NT2/D1 (cell line): ENCODE measurements around the gene KMT5B.

Experiments used
- DNase-seq: peaks from one replicate; pipeline ENCODE4 v3.0.0-alpha.2; 2011; ENCODE audit warnings: low read depth, low spot score
- H3K27me3 ChIP-seq: 2 replicates; pipeline ENCODE4 v1.6.0; 2011; ENCODE audit warnings: mild to moderate bottlenecking; ENCODE audit not compliant: insufficient read length, insufficient read depth
- H3K36me3 ChIP-seq: 2 replicates; pipeline ENCODE4 v1.6.1; 2011; ENCODE audit warnings: mild to moderate bottlenecking, low read length, mixed read lengths; ENCODE audit not compliant: insufficient read depth, insufficient read length
- H3K4me1 ChIP-seq: 2 replicates; pipeline ENCODE4 v1.5.1; 2011; ENCODE audit not compliant: insufficient read depth, insufficient read length
- H3K4me3 ChIP-seq: 2 replicates; pipeline ENCODE4 v1.5.1; 2011; ENCODE audit warnings: low read depth; ENCODE audit not compliant: insufficient read length
- H3K9ac ChIP-seq: 2 replicates; pipeline ENCODE4 v1.6.0; 2011; ENCODE audit warnings: low read depth; ENCODE audit not compliant: insufficient read length
- H3K9me3 ChIP-seq: 2 replicates; pipeline ENCODE4 v1.5.1; 2011; ENCODE audit warnings: mild to moderate bottlenecking, low read length; ENCODE audit not compliant: insufficient read depth
- SUZ12 ChIP-seq: IDR thresholded peaks from 2 replicates; pipeline ENCODE4 v1.6.1; 2011; ENCODE audit not compliant: insufficient read length, insufficient read depth; ENCODE audit errors: extremely low read depth
- YY1 ChIP-seq: IDR thresholded peaks from 2 replicates; pipeline ENCODE4 v1.6.1; 2011; ENCODE audit not compliant: insufficient read length, insufficient read depth
- ZNF274 ChIP-seq: IDR thresholded peaks from 2 replicates; pipeline ENCODE4 v1.6.1; 2011; ENCODE audit warnings: mild to moderate bottlenecking, low read depth, low read length

Gene KMT5B

GRCh38 chr11:68193018-68193417 is 20.1 kb downstream of the KMT5B start:
- no peak for TF ChIP-seq ZNF274
- TF ChIP-seq YY1: no peak
- no peak for TF ChIP-seq SUZ12
- Histone ChIP-seq H3K4me3 (no peak overlapping the region), H3K27me3 (no peaks in the 10 kb centered on the region), H3K9ac (no peak overlapping the region), H3K9me3 (no peaks in the 10 kb centered on the region), H3K4me1 (no peaks in the 10 kb centered on the region), H3K36me3 (peaks cover 5% of the 10 kb centered on the region)
- DNase-seq: no peak

GRCh38 chr11:68191661-68192579 is 21.2 kb downstream of the KMT5B start:
- Histone ChIP-seq H3K27me3 (no peaks in the 10 kb centered on the region), H3K4me3 (no peak overlapping the region), H3K9ac (no peak overlapping the region), H3K9me3 (no peaks in the 10 kb centered on the region), H3K36me3 (peaks cover 11% of the 10 kb centered on the region), H3K4me1 (no peaks in the 10 kb centered on the region)
- no peak for DNase-seq
- TF ChIP-seq YY1 (no peak), SUZ12 (no peak), ZNF274 (no peak)

GRCh38 chr11:68189888-68190287 is 23.2 kb downstream of the KMT5B start:
- Histone ChIP-seq H3K9me3 (no peaks in the 10 kb centered on the region), H3K9ac (no peak overlapping the region), H3K4me1 (no peaks in the 10 kb centered on the region), H3K36me3 (peaks cover 25% of the 10 kb centered on the region), H3K4me3 (no peak overlapping the region), H3K27me3 (no peaks in the 10 kb centered on the region)
- TF ChIP-seq SUZ12: no peak
- no peak for TF ChIP-seq ZNF274
- TF ChIP-seq YY1: no peak
- no peak for DNase-seq

- Histone ChIP-seq H3K9ac (no peak overlapping the region), H3K27me3 (no peaks in the 10 kb centered on the region), H3K9me3 (no peaks in the 10 kb centered on the region), H3K4me1 (no peaks in the 10 kb centered on the region), H3K36me3 (peaks cover 31% of the 10 kb centered on the region), H3K4me3 (no peak overlapping the region)
- TF ChIP-seq SUZ12 (no peak), YY1 (no peak), ZNF274 (no peak)
- DNase-seq: no peak
Measured at GRCh38 chr11:68189082-68189481, 24.0 kb downstream of the KMT5B start.

- Histone ChIP-seq H3K4me3 (no peak overlapping the region), H3K36me3 (peaks cover 41% of the 10 kb centered on the region), H3K9me3 (no peaks in the 10 kb centered on the region), H3K27me3 (no peaks in the 10 kb centered on the region), H3K4me1 (no peaks in the 10 kb centered on the region), H3K9ac (no peak overlapping the region)
- TF ChIP-seq ZNF274 (no peak), SUZ12 (no peak), YY1 (no peak)
- DNase-seq: peak; percentile 62
Measured at GRCh38 chr11:68186061-68186460, 27.0 kb downstream of the KMT5B start.

GRCh38 chr11:68181719-68182451 is 31.2 kb downstream of the KMT5B start:
- Histone ChIP-seq H3K9me3 (no peaks in the 10 kb centered on the region), H3K36me3 (peaks cover 55% of the 10 kb centered on the region)
- DNase-seq: no peak

GRCh38 chr11:68179847-68180246 is 33.2 kb downstream of the KMT5B start:
- Histone ChIP-seq H3K4me1 (no peaks in the 10 kb centered on the region), H3K27me3 (no peaks in the 10 kb centered on the region), H3K9ac (no peak overlapping the region), H3K4me3 (no peak overlapping the region), H3K9me3 (no peaks in the 10 kb centered on the region), H3K36me3 (peaks cover 56% of the 10 kb centered on the region)
- TF ChIP-seq ZNF274: no peak
- no peak for TF ChIP-seq YY1
- no peak for TF ChIP-seq SUZ12
- DNase-seq: no peak

More at GRCh38 chr11:68181719-68182451, 31.2 kb downstream of the KMT5B start:
- H3K4me1 ChIP-seq: no peaks in the 10 kb centered on the region
- no peak overlapping the region for H3K9ac ChIP-seq
- H3K27me3 ChIP-seq: no peaks in the 10 kb centered on the region
- TF ChIP-seq SUZ12 (no peak), ZNF274 (no peak), YY1 (no peak)
- no peak overlapping the region for H3K4me3 ChIP-seq
